WTC11 (cell line): ENCODE data around the gene ENO2. TPM values are rescaled to one million over a fixed set of nuclear protein-coding genes. Genes with fewer than 3 reads are reported as not detected.

ENCODE experiments used
- ATAC-seq: fragments of 200-7000 bp; cut with Tn5 transposase; 2 replicates; pipeline ENCODE4 v1.10.0; 2021; ENCODE audit warnings: mild to moderate bottlenecking, moderate library complexity
- CTCF ChIA-PET: fragments of 300-600 bp; sonication (Branson Sonifier 250); formaldehyde crosslinking; loops from one replicate; lab custom pipeline; 2021; ENCODE audit warnings: antibody characterized with exemption; lab: Charles Lee
- POLR2A ChIA-PET: fragments of 350-600 bp; sonication (Branson Sonifier 250); formaldehyde crosslinking; loops from one replicate; lab custom pipeline; 2021; ENCODE audit warnings: antibody characterized with exemption; lab: Charles Lee
- DNase-seq: peaks from one replicate; pipeline ENCODE4 v3.0.0; 2021; ENCODE audit warnings: low spot score
- H3K27ac Mint-ChIP-seq: 2 replicates; pipeline ENCODE4 v1.8.0; 2021; ENCODE audit warnings: mixed read lengths
- H3K27me3 Mint-ChIP-seq: 2 replicates; pipeline ENCODE4 v1.8.0; 2021; ENCODE audit warnings: low read depth, mild to moderate bottlenecking, moderate library complexity, mixed read lengths
- H3K36me3 Mint-ChIP-seq: 2 replicates; pipeline ENCODE4 v1.8.0; 2021; ENCODE audit warnings: mixed read lengths
- H3K4me1 Mint-ChIP-seq: 2 replicates; pipeline ENCODE4 v1.8.0; 2022; ENCODE audit warnings: mixed read lengths
- H3K4me3 Mint-ChIP-seq: 2 replicates; pipeline ENCODE4 v1.8.0; 2021; ENCODE audit warnings: mild to moderate bottlenecking, moderate library complexity, mixed read lengths
- H3K9me3 Mint-ChIP-seq: 2 replicates; pipeline ENCODE4 v1.8.0; 2021; ENCODE audit warnings: mixed read lengths
- ATF2 ChIP-seq: sonication (generic); formaldehyde crosslinking; IDR thresholded peaks from 2 replicates; pipeline ENCODE4 v1.8.1; 2022; ENCODE audit warnings: low read depth, missing genetic modification reagents, borderline replicate concordance
- CBFB ChIP-seq: sonication (generic); formaldehyde crosslinking; IDR thresholded peaks from 2 replicates; pipeline ENCODE4 v1.8.1; 2022; ENCODE audit warnings: mild to moderate bottlenecking, low read depth, missing genetic modification reagents
- CTCF ChIP-seq: fragments of 200-600 bp; IDR thresholded peaks from 2 replicates; pipeline ENCODE4 v1.8.0; 2022; ENCODE audit warnings: antibody characterized with exemption
- FOXK1 ChIP-seq: sonication (generic); formaldehyde crosslinking; IDR thresholded peaks from 2 replicates; pipeline ENCODE4 v1.8.0; 2022; ENCODE audit warnings: mild to moderate bottlenecking, moderate library complexity, missing genetic modification reagents
- GABPB1 ChIP-seq: sonication (generic); formaldehyde crosslinking; IDR thresholded peaks from 2 replicates; pipeline ENCODE4 v1.8.1; 2023; ENCODE audit warnings: mild to moderate bottlenecking, missing genetic modification reagents
- NFE2L1 ChIP-seq: sonication (generic); formaldehyde crosslinking; IDR thresholded peaks from 2 replicates; pipeline ENCODE4 v1.8.1; 2023; ENCODE audit warnings: missing genetic modification reagents
- NR1H2 ChIP-seq: sonication (generic); formaldehyde crosslinking; IDR thresholded peaks from 2 replicates; pipeline ENCODE4 v1.9.0; 2021; ENCODE audit warnings: mild to moderate bottlenecking, moderate library complexity, missing genetic modification reagents
- NR2C2 ChIP-seq: sonication (generic); formaldehyde crosslinking; IDR thresholded peaks from 2 replicates; pipeline ENCODE4 v1.8.0; 2022; ENCODE audit warnings: mild to moderate bottlenecking, missing genetic modification reagents
- OVOL2 ChIP-seq: fragments of 250-450 bp; sonication (Bioruptor Pico); IDR thresholded peaks from 2 replicates; pipeline ENCODE4 v1.9.0; 2021; ENCODE audit warnings: mild to moderate bottlenecking, borderline replicate concordance
- PRDM15 ChIP-seq: sonication (generic); formaldehyde crosslinking; IDR thresholded peaks from 2 replicates; pipeline ENCODE4 v1.8.0; 2022; ENCODE audit warnings: missing genetic modification reagents
- RELA ChIP-seq: sonication (generic); formaldehyde crosslinking; IDR thresholded peaks from 2 replicates; pipeline ENCODE4 v1.8.1; 2022; ENCODE audit warnings: missing genetic modification reagents, mild to moderate bottlenecking, borderline replicate concordance
- SMAD4 ChIP-seq: sonication (generic); formaldehyde crosslinking; IDR thresholded peaks from 2 replicates; pipeline ENCODE4 v1.8.0; 2022; ENCODE audit warnings: mild to moderate bottlenecking, missing genetic modification reagents
- TEAD4 ChIP-seq: sonication (generic); formaldehyde crosslinking; IDR thresholded peaks from 2 replicates; pipeline ENCODE4 v1.8.0; 2022; ENCODE audit warnings: mild to moderate bottlenecking, missing genetic modification reagents
- ZNF317 ChIP-seq: sonication (generic); formaldehyde crosslinking; IDR thresholded peaks from 2 replicates; pipeline ENCODE4 v1.8.1; 2023; ENCODE audit warnings: low read depth, mild to moderate bottlenecking, moderate library complexity, missing genetic modification reagents, borderline replicate concordance
- ZNF396 ChIP-seq: fragments of 250-450 bp; sonication (Bioruptor Pico); IDR thresholded peaks from 2 replicates; pipeline ENCODE4 v1.8.0; 2021; ENCODE audit warnings: mild to moderate bottlenecking, moderate library complexity, borderline replicate concordance
- ZNF423 ChIP-seq: fragments of 250-450 bp; sonication (Bioruptor Pico); IDR thresholded peaks from 2 replicates; pipeline ENCODE4 v2.1.2; 2022; ENCODE audit warnings: mild to moderate bottlenecking, moderate library complexity
- ZSCAN18 ChIP-seq: fragments of 250-450 bp; sonication (Bioruptor Pico); IDR thresholded peaks from 2 replicates; pipeline ENCODE4 v2.1.2; 2022; ENCODE audit warnings: mild to moderate bottlenecking, moderate library complexity
- total RNA-seq: library from RNA; stranded (reverse); gene quantifications from 3 replicates; pipeline ENCODE4 v1.2.3, GENCODE V29; 2021
- TF ChIP-seq, protein P1 (sequence below): sonication (generic); formaldehyde crosslinking; IDR thresholded peaks from 2 replicates; pipeline ENCODE4 v1.8.1; 2023; ENCODE audit warnings: mild to moderate bottlenecking, moderate library complexity, missing genetic modification reagents
- TF ChIP-seq, protein P2 (sequence below): sonication (generic); formaldehyde crosslinking; IDR thresholded peaks from 2 replicates; pipeline ENCODE4 v1.8.0; 2022; ENCODE audit warnings: mild to moderate bottlenecking, missing genetic modification reagents
- TF ChIP-seq, protein P3 (sequence below): sonication (generic); formaldehyde crosslinking; IDR thresholded peaks from 2 replicates; pipeline ENCODE4 v1.8.0; 2022; ENCODE audit warnings: mild to moderate bottlenecking, missing genetic modification reagents

The ENO2 gene
- total RNA-seq, 1 experiment from 2014 or later: 118 TPM

DNA sequence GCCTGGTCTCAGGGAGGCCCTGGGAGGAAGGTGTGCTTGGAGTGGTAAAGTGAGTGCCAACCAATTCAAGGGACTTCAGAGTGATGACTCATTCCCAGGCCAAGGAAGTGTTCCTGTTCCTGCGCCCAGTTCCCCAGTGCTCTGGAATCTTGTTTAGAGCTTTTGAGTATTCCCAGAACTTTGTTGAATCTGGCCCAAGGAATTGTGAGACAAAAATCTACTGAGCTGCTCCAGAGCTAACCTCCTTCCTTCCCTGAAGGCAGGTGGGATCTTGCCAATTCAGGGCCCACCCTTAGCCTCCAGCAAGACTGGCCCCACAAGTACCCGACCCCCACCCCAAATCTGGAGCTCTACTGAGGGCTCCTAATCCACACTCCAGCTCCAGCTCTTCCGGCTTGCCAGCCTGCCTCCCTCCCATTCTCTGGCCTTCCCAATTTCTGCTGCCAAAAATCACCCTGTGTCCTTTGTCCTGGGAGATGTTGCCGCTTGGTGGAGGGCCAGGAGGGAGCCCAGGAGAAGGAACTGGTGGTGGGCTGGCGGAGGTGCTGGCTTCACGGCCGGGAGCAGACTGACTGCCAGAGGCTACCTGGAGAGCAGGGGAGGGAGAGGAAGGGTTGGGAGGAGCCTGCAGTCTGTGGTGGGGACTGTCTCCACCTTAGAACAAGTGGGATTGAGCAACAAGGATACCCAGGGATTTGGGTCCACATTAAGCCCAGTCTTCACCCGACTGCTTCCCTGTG, 11.3 kb downstream of the ENO2 start (continued):
- TF ChIP-seq PRDM15: peak; percentile 99
- no peak for TF ChIP-seq OVOL2 (CRISPR knock-in tag)
- no peak for TF ChIP-seq ZSCAN18 (CRISPR knock-in tag)
- TF ChIP-seq CBFB (CRISPR knock-in tag): no peak
- TF ChIP-seq, all 79 proteins: peak for 8

DNA sequence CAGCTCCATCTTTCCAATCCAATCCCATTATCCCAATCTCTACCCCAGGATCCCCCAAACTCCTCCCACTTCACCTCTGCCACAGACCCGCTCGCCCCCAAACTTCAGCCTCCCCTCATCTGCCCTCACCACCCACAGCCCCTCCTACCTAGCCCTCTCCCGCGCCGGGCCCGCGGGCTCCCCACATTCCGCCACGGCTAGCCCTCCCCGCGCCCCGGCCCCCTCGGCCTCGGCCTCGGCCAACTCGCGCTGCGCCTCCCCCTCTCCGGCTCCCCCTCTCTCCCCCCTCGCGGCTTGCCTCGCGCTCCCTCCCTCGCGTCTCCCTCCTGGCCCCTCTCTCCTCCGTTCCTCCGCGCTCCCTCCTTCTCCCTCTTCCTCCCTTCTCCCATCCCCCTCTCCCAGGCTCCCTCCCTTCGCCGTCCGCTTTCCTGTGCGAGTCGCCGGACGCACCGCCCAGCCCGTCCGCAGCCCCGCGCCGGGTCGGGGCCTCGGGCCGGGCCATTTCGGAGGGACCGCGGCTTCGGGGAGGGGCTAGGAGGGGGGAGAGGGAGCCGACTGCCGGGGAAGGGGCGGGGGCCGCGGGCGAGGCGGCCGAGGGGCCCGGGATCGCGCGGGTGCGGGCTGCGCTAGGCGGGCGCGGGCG, 13.1 kb downstream of the ENO2 start, which contains the start of gene ATN1:
Gene ATN1, plus strand, starts transcription at position 581 of the 643 bp plus-strand sequence. CDS start 6,043 bp downstream, outside the sequence.
- Mint-ChIP-seq H3K9me3 (no peaks in the 10 kb centered on the region), H3K4me3 (peak within 1 kb of the TSS; percentile 94), H3K27me3 (no peaks in the 10 kb centered on the region), H3K4me1 (peaks cover 58% of the 10 kb centered on the region), H3K36me3 (peaks cover 10% of the 10 kb centered on the region), H3K27ac (peak within 1 kb of the TSS; percentile 98)
- ChIA-PET POLR2A (interaction anchor here (2.0 to 3.9 kb wide), 6 partner anchors 11 to 59 kb away, joined by 7 to 66 read pairs (median 20); partner anchors contain the start of genes C12orf57, ENO2 and RNU7-1), CTCF (interaction anchor here (0.9 to 7.0 kb wide), 10 partner anchors 9 to 60 kb away, joined by 3 to 93 read pairs (median 33); partner anchors contain the start of genes C12orf57, RNU7-1, SPSB2 and TPI1)
- peak; percentile 86 for DNase-seq
- ATAC-seq: peak; percentile 19
- TF ChIP-seq NFE2L1 (CRISPR knock-in tag) (peak; percentile 73; the same call in 1 of the 2 replicates), ZSCAN18 (CRISPR knock-in tag) (no peak), SMAD4 (CRISPR knock-in tag) (no peak), RELA (no peak), CBFB (CRISPR knock-in tag) (no peak), CTCF (no peak), ZNF396 (CRISPR knock-in tag) (no peak), FOXK1 (peak; percentile 75; the same call in 1 of the 2 replicates), NR2C2 (CRISPR knock-in tag) (no peak), ZNF423 (no peak), ATF2 (CRISPR knock-in tag) (no peak), GABPB1 (CRISPR knock-in tag) (no peak), NR1H2 (CRISPR knock-in tag) (no peak), TEAD4 (no peak), ZNF317 (no peak)
- TF ChIP-seq, protein P1, sequence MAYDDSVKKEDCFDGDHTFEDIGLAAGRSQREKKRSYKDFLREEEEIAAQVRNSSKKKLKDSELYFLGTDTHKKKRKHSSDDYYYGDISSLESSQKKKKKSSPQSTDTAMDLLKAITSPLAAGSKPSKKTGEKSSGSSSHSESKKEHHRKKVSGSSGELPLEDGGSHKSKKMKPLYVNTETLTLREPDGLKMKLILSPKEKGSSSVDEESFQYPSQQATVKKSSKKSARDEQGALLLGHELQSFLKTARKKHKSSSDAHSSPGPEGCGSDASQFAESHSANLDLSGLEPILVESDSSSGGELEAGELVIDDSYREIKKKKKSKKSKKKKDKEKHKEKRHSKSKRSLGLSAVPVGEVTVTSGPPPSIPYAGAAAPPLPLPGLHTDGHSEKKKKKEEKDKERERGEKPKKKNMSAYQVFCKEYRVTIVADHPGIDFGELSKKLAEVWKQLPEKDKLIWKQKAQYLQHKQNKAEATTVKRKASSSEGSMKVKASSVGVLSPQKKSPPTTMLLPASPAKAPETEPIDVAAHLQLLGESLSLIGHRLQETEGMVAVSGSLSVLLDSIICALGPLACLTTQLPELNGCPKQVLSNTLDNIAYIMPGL: no peak
- TF ChIP-seq, protein P2, sequence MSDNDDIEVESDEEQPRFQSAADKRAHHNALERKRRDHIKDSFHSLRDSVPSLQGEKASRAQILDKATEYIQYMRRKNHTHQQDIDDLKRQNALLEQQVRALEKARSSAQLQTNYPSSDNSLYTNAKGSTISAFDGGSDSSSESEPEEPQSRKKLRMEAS (CRISPR knock-in tag): no peak; the same call in 1 of the 2 replicates
- TF ChIP-seq, protein P3, sequence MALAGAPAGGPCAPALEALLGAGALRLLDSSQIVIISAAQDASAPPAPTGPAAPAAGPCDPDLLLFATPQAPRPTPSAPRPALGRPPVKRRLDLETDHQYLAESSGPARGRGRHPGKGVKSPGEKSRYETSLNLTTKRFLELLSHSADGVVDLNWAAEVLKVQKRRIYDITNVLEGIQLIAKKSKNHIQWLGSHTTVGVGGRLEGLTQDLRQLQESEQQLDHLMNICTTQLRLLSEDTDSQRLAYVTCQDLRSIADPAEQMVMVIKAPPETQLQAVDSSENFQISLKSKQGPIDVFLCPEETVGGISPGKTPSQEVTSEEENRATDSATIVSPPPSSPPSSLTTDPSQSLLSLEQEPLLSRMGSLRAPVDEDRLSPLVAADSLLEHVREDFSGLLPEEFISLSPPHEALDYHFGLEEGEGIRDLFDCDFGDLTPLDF: no peak
